ENCODE measurements around the gene CDC42EP4.
"Not testable (repeated sequence)": the region's sequence is repeated elsewhere in the genome, so short reads cannot be mapped to it uniquely, and the experiment has no call there.

CDC42EP4 gene

DNA sequence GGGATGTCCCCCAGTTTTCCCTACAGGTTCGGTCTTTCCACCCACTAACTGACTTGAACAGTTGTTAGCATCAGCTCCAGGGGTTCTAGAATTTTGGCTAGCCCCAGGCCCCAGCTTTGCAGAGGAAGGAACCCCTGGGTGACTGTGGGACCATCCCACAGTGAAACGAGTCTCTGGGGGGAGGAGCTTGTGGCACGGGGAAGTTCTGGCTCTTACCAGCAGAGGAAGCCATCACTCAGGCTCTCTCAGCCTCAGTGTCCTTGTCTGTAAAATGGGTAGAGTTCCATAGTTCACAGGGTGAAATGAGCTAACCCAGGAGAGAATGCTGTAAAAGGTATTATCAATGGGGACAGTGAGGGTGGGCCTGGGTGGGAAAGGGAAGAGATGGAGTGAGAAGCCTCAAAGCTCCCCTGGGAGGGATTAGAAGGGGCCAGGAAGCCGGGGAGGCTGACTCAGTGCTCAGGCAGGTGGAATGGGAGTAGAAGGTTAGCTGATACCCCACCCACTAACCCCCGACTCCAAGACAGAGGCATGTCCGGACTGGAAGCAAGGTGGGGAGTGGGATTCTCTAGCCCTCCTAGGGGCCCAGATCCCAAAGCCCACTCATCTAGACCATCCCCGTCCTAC lies 30.9 kb upstream of the CDC42EP4 start:
- no peak for DNase-seq

DNA sequence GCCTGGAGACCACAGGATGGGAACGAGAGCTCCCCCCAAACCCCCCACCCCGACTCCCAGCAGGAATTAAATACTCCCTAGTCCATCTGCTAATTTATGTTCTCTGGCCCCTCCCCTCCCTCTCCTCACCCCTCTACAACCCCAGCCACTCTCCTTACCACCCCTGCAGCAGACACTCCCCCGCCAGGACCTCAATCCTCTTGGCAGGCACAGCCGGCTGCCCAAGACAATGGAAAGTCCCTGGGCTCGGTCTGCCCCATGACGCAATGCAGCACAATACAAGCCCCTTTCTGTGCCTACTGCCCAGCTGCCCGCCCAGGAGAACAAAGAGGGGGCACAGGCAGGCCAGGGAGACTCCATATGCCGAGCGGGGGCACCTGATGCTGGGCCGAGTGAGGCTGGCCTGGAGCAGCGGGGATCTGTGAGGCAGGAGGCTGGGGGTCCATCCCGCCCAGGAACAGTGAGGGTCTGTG lies 30.3 kb upstream of the CDC42EP4 start:
- no peak for DNase-seq

DNA sequence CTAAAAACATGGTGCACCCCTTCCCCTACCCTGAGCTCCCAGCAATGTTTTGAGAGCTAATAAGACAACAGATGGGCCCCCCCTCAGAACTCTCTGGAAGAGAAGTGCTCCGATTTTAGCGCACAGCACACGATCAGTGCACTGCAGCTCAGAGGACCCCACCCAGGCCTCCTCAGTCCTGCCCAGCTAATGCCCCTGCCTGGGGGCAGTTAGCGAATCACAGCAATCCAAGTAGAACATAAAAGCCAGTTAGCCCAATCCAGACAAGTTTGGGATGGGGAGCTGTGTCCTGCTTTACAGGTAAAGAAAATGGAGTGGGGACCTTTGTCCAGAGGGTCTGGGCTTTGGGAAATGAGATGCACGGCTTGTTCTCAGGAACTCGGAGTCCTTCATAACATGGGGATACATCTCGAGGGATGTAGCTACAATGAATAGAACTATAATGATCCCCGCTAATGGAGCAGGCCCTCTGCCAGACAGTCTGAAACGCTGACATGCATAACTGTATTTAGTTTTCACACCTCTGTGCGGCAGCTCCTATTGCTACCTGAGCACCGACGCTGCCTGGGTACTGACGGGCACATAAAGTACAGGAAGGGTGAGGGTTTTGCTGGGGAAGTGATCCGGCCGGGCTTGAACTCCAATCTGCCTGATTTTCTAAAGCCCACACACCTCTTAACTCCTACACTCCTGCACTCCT lies 29.7 kb upstream of the CDC42EP4 start:
- no peak for DNase-seq

DNA sequence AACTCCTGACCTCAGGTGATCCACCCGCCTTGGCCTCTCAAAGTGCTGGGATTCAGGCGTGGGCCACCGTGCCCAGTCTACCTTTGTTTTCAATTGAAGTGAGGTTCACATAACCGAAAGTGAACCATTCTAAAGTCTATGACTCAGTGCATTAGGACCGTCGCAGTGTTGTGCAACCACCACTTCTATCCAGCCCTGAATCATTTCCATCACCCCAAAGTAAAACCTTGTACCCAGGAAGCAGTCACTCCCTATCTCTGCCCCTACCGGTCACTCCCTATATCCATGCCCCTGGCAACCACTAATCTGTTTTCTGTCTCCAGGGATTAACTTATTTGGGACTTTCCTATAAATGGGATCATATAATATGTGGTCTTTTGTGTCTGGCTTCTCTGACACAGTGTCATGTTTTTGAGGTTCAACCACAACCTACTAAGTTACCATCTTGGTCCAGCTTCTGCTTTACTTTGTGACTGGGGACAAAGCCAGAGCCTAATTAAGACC lies 28.3 kb upstream of the CDC42EP4 start:
- no peak for DNase-seq

DNA sequence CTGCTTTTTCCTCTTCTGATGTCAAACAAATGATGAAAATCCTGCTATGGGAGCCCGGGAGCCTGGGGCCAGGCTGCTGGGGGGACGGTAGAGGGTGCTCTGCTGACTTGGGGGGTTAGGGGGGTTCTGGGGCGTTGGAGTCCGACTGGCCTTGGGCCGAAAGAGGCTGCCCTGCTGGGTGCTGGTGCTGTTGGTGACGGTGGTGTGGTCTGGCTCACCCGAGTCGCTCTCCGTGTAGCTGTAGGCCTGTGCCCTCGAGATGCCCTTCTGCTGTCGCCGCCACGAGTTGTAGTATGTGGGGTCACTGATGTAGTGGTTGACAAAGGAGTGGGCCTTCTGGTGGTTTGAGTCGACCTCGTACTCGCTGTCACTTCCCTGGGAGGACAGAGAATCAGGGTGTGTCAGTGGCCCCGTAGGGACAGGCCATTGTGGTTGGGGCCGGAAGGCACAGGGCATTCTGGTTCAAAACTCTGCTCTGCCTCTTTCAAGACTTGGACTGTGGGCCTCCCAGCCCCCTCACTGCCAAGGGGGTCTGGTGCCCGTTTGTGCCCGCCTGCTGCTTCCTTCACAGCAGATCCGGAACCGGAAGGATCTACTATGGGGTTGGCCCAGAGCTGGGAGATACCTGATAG lies 26.9 kb upstream of the CDC42EP4 start:
- DNase-seq = no peak

DNA sequence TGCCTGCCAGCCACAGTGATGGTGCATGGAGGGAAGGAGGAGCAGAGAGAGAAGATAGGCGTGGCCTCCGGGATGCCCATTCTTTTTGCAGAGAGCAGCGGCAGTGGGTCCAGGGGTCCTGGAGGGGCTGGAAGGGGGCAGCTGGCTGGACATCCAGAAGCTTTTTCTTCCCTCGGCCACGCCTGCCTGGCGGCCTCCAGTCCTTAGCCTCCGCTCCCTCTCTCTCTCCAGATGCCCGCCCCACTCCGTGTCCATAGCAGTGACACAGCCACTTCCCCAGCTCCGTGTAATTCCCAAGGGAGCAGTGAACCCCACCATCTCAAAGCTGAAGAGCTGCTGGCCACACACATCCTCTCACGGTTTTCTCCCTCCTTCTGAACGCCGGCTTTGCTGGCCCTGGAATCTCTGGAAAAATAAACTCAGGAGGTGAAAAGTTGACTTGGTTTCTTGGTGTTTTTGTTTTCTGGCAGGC lies 26.3 kb upstream of the CDC42EP4 start:
- DNase-seq = no peak

DNA sequence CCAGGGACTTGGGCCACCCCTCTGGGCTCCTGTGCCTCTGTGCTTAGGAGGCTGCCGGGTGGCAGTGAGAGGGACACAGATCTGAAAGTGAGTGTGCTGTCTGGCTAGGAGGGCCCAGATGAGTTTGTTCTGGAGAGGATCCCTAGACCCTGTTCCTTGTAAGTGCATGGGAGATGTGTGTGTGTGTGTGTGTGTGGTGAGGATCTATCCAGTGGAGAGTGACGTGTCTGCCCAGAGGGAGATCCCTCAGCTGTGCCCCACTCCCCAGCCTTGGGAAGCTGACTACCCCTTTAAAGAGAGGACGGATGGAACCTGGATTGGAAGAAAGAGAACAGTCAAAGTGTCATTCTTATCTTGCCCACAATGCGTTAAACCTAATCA lies 25.5 kb upstream of the CDC42EP4 start:
- DNase-seq = no peak

DNA sequence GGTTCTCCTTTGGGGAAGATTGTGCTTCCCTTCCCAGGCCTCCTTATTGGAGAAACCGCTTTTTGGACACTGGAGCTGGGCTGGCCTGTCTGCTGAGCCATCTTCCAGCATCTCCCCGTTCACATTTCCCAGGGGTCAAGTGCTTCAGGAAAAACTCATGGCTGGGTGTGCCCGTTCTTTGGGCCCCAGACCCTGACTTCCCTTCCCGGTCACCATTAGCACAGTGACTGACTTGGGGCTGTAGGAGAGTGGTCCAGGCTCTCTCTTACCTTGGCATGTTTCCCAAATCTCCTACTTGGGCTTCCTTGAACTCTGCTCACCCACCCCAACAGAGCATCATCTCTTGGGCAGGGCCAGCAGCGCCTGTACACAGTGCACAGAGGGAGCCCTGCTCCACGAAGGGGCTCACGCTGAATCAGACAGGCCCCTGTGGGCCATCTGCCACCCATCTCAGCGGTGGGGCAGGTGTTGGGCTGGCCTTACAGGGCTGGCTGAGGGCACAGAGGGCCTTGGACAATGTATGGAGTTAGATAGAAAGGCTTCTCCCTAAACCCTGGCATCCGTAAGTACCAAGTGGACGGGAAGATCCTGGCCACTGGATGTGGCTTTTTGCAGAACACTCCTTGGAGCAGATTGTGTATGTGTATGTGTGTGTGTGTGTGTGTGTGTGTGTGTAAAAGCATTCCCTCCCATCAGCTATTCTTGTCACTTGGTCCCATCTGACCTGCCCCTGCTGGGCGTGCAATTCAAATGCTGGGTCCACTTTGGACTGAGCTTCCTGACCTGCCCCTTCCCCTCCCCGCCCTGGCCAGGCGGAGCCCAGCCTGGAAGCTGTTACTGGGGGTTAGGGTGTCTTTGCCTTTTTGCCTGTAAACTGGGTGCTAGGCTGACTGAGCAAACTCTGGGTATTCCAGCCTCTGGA lies 24.9 kb upstream of the CDC42EP4 start:
- DNase-seq = no peak

DNA sequence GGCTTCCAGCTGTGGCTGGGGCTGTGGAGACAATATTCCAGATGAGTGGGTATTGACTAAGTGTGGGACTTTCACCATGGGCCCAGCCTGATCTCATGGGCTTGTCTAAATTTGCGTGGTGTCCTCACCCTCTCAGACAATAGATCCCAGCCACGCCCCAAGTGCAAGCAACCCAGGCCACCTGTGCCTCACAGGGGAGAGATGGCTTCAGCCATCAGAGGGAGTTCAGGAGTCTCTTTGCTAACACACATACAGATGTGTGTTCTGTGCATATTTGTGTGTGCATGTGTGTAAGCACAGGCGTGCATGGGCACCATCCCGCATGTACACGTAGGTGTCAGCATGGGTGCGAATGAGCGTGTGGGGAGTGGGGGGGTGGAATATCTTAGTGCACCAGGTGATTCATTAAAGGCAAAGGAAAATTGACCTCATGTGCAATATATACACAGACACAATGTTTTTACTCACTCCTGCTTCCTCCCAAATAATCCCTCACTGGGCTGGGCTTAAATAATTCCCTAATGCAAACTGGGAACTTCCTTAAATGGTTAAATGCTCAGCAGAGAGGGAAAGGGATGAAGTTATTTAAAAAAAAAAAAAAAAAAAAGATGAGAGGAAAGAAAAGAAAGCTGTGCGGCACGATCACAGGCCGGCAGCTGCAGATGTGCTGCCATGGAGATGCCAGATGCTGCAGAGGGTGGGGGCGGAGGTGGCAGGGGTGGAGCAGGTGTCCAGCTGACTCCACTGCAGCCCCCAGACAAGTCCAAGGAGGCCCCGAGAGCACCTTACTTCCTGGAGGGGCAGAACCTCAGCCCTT lies 24.0 kb upstream of the CDC42EP4 start:
- no peak for DNase-seq

DNA sequence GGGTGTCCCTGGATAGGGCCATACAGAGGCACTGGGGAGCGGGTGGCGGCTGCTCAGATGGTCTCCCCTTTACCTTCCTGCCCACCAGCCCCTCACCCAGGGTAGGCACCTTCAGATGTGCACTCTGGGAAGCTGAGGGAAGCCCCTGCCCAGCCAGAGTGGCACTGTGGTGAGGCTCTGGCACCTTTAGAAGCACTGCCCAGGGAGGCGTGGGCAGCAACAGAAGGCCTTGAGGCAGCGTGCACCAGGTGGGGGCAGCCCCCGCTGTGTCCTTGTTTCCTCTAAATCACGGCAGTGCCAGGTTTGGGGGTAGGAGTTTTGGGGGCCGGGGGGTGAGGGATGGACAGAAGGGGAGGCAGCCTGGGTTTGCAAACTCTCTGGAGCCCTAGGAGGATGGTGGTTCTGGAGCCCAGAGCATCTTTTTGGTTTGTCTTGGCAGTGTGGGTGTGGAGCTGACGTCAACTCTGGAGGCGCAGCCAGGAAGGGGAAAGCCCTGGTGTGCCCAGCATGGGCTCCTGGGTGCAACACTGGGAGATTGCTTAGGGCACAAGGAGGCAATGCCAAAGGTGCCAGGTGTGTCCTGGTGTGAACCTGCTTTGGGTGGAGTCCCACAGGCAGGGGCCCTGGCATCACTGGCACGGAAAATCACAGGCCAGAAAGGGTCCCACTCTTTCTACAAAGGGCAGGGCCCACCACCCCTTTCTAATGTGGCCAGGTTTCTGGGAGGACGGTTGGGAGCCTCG lies 23.1 kb upstream of the CDC42EP4 start:
- no peak for DNase-seq

DNA sequence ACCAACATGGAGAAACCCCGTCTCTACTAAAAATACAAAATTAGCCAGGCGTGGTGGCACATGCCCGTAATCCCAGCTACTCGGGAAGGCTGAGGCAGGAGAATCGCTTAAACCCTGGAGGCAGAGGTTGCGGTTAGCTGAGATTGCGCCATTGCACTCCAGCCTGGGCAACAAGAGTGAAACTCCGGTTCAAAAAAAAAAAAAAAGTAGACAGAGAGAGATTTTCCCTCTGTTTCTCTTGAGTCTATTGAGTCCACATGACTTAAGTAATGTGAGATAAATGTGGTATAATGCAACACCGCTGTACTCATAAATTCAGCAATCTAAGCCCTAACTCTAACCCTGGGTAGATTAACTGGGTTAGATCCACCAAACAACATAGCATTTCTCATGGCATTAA lies 21.6 kb upstream of the CDC42EP4 start:
- DNase-seq = not testable (repeated sequence)

DNA sequence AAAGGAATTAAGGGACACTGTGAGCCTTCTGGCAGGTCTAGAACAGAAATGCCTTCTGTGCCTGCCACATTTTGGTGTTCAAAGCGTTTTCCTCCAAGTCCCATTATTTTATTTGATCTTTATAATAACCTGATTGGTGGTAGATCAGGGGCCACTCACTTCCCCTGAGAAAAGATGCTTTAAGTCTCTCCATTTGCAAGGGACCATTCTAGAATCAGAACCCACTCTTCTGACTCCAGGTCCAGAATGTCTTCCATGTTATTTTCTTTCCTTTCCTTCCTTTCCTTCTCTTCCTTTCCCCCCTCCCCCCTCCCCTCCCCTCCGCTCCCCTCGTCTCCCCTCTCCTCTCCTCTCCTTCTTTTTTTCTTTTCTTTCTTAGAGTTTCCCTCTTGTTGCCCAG lies 19.3 kb upstream of the CDC42EP4 start:
- DNase-seq = no peak

DNA sequence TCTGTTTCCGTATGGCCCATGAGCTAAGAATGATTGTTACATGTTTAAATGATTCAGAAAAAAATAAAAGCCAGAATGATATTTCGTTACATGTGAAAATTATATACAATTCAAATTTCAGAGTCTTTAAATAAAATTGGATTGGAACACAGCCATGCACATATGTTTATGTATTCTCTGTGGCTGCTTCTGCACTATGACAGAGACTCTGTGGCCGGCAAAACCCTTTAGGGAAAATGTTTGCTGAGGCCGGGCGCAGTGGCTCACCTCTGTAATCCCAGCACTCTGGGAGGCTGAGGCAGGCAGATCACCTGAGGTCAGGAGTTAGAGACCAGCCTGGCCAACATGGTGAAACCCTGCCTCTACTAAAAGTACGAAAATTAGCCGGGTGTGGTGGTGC lies 15.9 kb upstream of the CDC42EP4 start:
- no peak for DNase-seq

DNA sequence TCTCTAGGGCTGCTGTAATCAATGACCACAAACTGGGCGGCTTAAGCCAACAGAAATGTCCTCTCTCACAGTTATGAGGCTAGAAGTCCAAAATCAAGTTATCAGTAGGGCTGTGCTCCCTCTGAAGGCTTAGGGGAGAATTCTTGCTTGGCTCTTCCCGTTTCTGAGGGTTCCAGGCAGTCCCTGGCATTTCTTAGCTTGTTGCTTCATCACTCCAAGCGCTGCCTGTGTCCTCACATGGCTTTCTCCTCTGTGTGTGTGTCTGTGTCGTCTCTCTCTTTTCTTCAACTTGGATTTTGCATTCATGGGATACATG lies 13.7 kb upstream of the CDC42EP4 start:
- no peak for DNase-seq

DNA sequence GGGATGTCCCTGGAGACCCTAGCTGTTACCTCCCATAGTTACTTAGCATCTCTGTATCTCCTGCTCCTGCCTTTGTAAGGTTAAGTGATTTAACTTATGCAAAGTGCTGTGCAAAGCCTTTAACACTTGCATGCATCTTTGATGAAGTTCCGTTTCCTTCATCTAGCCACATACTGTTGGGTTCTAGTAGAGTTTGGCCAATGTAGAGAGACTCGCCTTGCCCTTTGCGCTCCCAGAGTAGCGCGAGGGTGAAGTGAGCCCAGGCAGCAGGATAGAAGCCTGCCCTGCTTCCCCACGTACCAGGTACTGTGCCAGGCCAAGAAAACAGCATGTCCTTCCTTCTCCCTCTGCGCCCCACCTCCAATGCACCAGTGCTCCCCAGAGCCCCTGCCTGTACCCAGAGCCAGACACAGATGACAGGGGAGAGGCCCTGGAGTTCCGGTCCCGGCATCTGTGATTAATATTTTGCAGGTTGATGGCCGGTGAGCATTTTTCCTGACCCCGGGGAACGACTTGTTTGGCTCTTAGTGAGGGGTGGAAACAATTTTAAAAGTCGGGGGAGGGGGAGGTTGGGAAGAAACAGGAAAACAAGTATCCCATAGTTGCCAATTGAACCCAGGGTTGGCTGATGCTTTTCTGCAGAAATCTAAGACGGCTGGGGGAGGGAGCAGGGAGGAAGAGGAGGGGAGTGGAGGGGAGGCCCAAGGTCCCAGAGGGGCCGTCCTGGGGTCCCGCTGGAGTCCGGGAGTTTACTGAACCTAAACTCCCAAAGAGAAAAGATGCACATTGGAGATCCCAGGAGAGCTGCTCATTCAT lies 13.1 kb upstream of the CDC42EP4 start:
- no peak for DNase-seq

DNA sequence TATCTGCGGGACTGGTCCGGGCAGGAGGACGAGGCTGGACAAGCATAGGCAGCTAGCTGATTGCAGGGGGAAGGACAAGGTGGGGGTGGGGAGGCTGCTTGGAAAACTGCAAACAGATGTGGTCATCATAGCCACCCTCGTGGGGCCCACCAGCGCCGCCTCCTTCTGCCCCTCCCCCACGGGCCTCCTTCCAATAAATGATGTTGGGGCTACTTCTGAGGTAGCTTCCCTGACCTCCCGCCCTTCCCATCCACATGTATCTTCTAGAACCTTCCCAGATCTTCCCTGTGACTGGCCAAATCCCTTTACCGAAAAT lies 12.3 kb upstream of the CDC42EP4 start:
- no peak for DNase-seq

DNA sequence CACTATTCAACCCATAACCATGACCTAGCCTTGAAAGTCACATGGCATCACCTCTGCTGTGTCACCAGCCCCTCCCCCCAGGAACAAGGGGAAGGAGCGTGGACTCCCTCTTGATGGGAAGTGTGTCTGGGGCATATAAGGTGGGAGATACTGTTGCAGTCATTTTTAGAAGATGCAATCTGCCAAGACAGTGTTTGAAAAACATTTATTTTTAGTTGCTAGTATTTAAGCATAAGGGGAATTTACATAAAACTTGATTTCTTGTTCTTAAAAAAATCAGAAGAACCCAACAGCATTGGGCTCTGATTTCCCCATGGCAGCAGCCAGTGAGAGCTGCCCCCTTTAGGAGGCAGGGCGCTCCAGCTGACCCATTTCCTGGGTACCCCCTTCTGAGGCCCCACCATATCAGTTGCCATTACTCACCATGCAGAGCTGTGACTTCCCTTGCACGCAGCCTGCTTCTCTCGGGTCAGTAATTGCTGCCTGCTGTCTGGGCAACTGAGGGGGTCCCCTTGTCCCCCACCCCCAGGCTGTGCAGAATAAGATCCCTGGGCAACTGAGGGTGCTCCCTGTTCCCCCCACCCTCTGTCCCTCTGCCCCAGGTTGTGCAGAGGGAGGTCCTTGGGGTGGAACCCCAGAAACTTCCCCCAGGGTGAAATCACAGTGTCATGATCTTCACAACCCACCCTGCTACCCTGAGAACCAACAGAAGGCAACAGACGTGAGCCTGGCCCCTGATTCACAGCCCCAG lies 11.8 kb upstream of the CDC42EP4 start:
- no peak for DNase-seq

DNA sequence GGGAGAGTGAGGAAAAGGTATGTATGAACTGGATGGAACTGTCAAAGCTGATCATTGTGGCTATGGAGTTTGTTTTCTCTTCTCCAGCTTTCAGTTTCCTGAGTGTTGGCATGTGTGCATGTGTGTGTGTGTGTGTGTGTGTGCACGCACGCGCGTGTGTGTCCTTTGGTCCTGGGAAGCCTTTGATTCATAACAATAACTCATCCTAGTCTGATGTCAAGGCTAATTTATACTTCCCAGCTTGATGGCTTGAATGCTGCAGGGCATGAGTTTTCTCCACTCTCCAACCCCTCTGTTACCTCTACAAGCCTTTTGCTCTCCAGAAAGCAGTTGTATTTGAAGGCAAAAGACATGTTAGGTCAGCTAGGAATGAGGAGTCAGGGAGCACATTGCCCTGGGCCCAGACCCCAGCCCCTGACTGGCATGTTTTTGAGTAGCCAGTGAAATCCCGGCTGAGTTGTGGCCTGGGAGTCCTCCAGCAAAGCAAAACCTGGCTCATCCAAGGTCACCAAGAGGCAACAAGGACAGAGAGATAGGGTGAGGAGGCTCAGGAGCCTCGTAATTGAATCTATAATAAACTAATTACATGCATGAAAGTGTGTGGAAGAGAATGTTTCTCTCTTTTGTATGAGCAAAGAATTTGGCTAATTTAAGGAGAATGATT lies 8.9 kb upstream of the CDC42EP4 start:
- DNase-seq = no peak

DNA sequence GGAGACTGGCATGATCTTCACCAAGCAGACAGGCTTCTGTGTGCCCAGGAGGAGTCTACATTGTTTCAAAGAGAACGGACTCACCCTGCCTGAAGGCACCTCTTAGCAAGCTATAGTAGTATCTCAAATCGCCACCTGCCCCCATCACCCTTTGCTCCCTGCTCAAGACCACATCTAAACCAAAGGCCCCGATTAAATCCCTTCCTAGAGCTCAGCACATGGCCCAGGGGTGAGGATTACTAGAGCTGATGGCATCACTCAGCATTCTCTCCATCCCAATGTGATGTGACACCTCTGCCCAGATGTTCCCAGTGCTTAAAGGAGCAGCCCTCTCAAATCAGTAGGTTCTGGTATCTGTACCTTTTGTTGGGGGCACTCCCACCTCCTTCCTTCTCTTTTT lies 8.0 kb upstream of the CDC42EP4 start:
- no peak for DNase-seq

Measured in NCI-H2029 treated with DMSO at 0.1 percent for 48 hours (cell line).